AG04449 (cell line): ENCODE results near the gene IBA57.
"Not testable (repeated sequence)": the region's sequence is repeated elsewhere in the genome, so short reads cannot be mapped to it uniquely, and the experiment has no call there.

ENCODE experiments used
- CTCF ChIA-PET: fragments of 350-600 bp; formaldehyde crosslinking; extraction: SDS; loops from one replicate; lab custom pipeline; 2021; ENCODE audit warnings: antibody characterized with exemption; lab: Yijun Ruan, JAX
- POLR2A ChIA-PET: fragments of 400-600, 350-600 bp; formaldehyde crosslinking; extraction: SDS; loops from one replicate; lab custom pipeline; 2020; ENCODE audit warnings: antibody characterized with exemption, inconsistent platforms; lab: Yijun Ruan, JAX
- DNase-seq: peaks from one replicate; pipeline ENCODE4 v3.0.0-alpha.2; 2010; ENCODE audit warnings: low read depth, low spot score
- H3K4me3 ChIP-seq: 2 replicates; pipeline ENCODE4 v1.5.1; 2011; ENCODE audit warnings: low read depth, mild to moderate bottlenecking, control low read depth, low read length
- TF ChIP-seq, protein P1 (sequence below): IDR thresholded peaks from one replicate; pipeline ENCODE4 v1.5.1; 2011; ENCODE audit warnings: mild to moderate bottlenecking, moderate library complexity, low read length, control low read depth, inconsistent platforms; ENCODE audit not compliant: insufficient read depth; ENCODE audit errors: missing control alignments

The IBA57 gene

DNA sequence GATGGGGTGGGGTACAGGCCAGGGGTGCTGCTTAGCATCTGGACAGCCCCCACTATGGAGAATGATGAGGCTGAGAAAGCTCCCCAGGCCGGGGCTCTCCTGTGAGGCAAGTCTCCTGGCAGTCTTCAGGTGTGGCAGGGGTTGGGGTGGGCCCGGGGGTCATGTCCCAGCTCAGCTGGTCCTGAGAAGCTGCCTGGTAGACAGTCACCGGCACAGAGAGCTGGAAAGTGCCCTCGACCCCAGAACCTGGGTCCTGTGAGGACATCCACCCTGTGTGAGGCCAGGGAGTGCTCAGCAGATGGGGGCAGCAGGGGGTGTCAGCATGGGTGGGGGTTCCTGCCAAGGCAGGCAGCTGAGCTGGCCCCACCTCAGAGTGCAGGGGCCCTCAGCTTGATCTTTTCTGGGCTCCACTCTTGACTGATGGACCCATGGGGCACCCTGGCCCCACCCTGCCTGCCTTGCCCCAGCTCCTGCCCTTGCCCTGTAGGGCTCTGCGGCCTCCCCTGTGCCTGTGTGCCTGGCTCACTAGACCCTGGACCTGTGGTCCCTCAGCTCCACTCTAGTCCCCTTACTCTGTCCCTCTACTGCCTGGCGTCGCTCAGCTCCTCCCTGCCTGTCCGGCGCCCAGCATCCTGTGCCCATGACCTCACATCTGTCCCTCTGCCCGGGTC lies 5.8 kb downstream of the IBA57 start:
- TF ChIP-seq, protein P1, sequence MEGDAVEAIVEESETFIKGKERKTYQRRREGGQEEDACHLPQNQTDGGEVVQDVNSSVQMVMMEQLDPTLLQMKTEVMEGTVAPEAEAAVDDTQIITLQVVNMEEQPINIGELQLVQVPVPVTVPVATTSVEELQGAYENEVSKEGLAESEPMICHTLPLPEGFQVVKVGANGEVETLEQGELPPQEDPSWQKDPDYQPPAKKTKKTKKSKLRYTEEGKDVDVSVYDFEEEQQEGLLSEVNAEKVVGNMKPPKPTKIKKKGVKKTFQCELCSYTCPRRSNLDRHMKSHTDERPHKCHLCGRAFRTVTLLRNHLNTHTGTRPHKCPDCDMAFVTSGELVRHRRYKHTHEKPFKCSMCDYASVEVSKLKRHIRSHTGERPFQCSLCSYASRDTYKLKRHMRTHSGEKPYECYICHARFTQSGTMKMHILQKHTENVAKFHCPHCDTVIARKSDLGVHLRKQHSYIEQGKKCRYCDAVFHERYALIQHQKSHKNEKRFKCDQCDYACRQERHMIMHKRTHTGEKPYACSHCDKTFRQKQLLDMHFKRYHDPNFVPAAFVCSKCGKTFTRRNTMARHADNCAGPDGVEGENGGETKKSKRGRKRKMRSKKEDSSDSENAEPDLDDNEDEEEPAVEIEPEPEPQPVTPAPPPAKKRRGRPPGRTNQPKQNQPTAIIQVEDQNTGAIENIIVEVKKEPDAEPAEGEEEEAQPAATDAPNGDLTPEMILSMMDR: no peak
- H3K4me3 ChIP-seq: no peak overlapping the region
- no peak for DNase-seq
- POLR2A ChIA-PET: no interaction called here
- CTCF ChIA-PET: interaction anchor here (1.5 kb wide), 1 partner anchor 172 kb away, joined by 4 read pairs; no protein-coding TSS in a partner anchor

DNA sequence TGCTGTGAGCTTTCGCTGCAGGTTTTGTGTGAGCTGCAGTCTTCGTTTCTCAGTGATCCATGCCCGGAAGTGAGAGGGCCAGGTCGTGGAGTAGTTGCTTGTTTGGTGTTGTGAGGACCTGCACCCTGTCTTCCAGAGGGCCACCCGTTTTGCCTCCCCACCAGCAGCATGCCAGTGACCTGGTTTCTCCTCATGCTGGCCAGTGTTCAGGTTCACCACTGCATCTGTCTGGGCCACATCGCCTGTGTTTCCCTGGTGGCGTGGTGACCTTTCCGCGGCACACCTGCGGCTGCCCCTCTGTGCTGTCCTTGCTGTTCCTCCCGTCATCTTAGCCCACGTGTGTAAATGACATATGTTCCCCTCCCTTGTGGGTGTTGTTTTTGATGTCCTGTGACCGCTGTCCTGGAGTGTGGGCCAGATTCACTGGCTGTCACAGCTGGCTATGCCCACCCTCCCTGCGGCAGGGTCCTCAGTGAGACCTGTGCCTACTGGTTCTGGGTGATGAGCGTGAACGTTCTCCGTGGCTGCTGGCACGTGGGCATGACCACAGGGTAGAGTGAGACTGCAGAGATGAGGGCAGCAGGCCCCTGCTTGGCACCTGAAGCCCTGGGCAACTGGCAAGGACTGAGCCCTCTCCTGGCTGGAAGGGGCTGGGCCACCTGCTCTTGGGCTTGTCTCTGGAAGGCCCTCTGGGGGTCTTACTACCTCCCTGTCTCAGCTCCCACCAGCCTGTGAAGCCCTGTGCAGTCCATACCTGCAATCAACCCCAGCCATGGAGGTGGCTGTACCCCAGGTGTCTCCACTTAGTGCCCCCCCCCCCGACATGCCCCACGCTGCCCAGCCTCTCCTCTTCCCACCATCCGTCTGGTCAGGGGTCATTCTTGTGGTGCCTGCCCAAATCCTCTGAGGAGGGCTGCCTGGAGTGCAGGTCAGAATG lies 7.3 kb downstream of the IBA57 start:
- DNase-seq: no peak
- POLR2A ChIA-PET: no interaction called here
- CTCF ChIA-PET: interaction anchor here (0.7 kb wide), 1 partner anchor 42 kb away, joined by 3 read pairs; no protein-coding TSS in a partner anchor
- TF ChIP-seq, protein P1: no peak
- no peak overlapping the region for H3K4me3 ChIP-seq

DNA sequence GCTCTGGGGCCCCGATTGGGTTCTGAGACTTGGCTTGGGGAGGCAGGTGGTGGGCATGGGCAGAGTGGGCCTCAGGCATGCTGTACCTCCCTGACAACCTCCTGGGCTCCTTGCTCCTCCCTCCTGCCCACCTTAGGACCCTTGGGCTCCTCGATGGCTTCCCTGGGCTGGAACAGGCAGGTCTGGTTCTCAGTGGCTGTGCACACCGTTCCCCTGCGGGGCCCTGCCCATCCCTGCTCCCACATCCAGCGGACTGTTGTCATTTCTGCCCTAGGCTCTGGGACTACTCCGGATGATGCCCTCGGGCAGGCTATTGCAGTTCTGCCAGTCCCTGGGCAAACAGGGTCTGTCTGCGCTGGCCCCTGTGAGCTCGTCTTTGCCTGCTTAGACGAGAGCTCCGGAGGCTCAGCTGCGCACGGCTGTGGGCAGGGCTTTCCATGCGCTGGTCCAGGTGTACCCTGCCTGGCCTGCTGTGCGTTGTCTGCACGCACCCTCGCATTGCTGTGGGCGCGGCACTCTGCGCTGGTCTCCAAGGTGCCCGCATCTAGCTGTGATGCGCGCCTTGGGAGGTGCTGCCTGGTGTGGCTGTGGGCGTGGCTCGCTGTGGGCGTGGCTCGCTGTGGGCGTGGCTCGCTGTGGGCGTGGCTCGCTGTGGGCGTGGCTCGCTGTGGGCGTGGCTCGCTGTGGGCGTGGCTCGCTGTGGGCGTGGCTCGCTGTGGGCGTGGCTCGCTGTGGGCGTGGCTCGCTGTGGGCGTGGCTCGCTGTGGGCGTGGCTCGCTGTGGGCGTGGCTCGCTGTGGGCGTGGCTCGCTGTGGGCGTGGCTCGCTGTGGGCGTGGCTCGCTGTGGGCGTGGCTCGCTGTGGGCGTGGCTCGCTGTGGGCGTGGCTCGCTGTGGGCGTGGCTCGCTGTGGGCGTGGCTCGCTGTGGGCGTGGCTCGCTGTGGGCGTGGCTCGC lies 8.2 kb downstream of the IBA57 start:
- H3K4me3 ChIP-seq, DNase-seq: not testable (repeated sequence)
- CTCF ChIA-PET: interaction anchor here (0.8 to 1.5 kb wide), 2 partner anchors 8 to 9 kb away, joined by 3 to 6 read pairs; no protein-coding TSS in a partner anchor
- POLR2A ChIA-PET: interaction anchor here (0.9 kb wide), 1 partner anchor 9 kb away, joined by 3 read pairs; no protein-coding TSS in a partner anchor

DNA sequence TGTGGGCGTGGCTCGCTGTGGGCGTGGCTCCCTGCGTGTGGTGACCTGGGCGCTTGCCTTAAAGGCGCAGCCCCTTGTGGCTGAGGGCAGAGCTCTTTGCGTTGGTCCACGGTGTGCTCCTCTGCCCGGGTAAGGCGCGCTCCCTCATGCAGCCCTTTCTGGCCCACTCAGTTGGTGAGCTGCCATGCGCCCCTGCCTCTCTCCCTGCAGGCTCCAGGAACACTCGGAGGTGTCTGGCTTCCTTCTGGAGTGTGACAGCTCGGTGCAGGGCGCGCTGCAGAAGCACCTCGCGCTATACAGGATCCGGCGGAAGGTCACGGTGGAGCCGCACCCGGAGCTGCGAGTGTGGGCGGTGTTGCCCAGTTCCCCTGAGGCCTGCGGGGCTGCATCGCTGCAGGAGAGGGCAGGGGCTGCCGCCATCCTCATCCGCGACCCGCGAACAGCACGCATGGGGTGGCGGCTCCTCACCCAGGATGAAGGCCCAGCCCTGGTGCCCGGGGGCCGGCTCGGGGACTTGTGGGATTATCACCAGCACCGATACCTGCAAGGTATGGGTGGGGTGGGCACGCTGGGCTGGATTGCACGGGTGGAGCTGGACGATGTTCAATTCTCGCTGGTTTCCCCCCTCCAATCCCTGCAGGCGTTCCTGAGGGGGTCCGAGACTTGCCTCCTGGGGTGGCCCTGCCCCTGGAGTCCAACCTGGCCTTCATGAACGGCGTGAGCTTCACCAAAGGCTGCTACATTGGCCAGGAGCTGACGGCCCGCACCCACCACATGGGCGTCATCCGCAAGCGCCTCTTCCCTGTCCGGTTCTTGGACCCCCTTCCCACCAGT lies 9.1 kb downstream of the IBA57 start:
- no peak for DNase-seq
- TF ChIP-seq, protein P1: no peak
- ChIA-PET CTCF (interaction anchor here (0.6 to 1.5 kb wide), 3 partner anchors 9 to 49 kb away, joined by 3 to 6 read pairs (median 3); no protein-coding TSS in a partner anchor), POLR2A (interaction anchor here (0.9 kb wide), 1 partner anchor 9 kb away, joined by 3 read pairs; no protein-coding TSS in a partner anchor)
- no peak overlapping the region for H3K4me3 ChIP-seq

DNA sequence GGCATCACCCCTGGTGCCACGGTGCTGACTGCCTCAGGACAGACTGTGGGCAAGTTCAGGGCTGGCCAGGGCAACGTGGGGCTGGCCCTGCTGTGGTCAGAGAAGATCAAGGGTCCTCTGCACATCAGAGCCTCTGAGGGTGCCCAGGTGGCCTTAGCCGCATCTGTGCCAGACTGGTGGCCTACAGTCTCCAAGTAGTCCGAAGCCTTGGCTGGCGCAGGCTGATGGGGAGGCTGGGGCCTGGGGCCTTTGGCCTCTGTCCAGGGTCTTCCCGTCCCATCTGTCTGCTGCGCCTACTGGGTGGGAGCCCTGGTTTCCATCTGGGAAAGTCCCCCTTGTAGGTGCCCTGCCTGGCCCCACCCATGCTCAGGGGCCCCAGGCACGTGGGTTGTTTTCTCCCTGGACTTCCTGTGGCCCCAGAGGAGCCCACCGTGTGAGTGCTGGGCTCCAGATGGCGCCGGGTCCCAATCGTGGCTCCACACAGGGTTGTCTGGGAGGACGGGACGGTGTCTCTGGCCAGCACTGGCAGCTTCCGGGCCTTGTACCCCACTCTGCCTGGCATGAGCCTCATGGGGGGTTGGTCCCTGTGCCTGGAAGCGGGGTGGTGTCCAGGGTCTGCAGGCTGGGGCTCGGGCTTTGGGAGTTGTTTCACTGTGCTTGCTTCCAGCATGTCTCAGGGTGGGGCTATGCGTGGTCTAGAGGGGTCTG lies 9.9 kb downstream of the IBA57 start:
- POLR2A ChIA-PET: no interaction called here
- CTCF ChIA-PET: interaction anchor here (1.5 to 6.8 kb wide), 2 partner anchors 9 to 11 kb away, joined by 6 to 47 read pairs; partner anchors contain the start of gene IBA57
- no peak overlapping the region for H3K4me3 ChIP-seq
- TF ChIP-seq, protein P1: no peak
- DNase-seq: no peak
